GM18520 (cell line): Measurements from ENCODE around the gene KCNK7.
"Not testable (repeated sequence)": the region's sequence is repeated elsewhere in the genome, so short reads cannot be mapped to it uniquely, and the experiment has no call there.

Experiments
- ATAC-seq: cut with Tn5 transposase; IDR thresholded peaks from one replicate; pipeline ENCODE4 v1.9.1; 2021; ENCODE audit not compliant: unreplicated experiment

KCNK7 gene

GRCh38 chr11:65595543-65596281 is at the start of gene KCNK7:
TSS of gene KCNK7 (minus strand) at chr11:65595800. CDS start at chr11:65595772, 28 bp downstream.
- ATAC-seq: no peak

DNA sequence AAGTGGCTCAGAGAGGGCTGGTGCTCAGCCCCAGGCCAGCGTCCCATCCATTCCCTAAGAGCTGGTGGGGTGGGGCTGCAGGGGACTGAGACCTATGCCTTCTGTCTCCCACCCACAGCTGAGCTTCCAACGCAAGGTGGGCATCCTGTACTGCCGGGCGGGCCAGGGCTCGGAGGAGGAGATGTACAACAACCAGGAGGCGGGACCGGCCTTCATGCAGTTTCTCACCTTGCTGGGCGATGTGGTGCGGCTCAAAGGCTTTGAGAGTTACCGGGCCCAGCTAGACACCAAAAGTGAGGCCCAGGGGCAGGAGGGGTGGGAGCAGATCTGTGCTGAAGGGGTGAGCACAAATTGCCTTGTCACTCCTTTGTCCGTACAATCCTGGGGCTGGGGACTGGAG is 49.2 kb upstream of the KCNK7 start:
- no peak for ATAC-seq

- no peak for ATAC-seq
Observed at GRCh38 chr11:65643971-65644370, 48.4 kb upstream of the KCNK7 start.

DNA sequence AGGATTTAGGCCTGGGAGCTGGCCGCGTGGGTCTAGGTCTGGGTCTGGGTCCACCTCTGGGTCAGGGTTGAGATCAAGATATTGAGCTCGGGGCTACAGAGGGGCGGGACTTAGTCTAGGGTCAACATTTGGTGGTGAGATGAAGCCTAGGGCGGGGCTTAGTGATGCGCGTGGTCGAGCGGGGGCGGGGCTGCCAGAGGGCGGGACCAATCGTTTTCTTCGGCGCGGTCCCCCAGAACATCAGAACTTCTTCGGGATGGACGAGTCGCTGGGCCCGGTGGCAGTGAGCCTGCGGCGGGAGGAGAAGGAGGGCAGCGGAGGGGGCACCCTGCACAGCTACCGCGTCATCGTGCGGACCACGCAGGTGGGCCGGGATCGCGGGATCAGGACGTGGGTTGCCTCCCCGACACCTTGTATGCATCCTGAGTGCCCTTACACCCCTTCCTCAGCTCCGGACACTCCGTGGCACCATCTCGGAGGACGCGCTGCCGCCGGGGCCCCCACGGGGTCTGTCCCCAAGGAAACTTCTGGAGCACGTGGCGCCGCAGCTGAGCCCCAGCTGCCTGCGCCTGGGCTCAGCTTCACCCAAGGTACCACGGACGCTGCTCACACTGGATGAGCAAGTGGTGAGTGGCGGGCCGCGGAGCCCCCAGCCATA is 46.5 kb upstream of the KCNK7 start:
- no peak for ATAC-seq

DNA sequence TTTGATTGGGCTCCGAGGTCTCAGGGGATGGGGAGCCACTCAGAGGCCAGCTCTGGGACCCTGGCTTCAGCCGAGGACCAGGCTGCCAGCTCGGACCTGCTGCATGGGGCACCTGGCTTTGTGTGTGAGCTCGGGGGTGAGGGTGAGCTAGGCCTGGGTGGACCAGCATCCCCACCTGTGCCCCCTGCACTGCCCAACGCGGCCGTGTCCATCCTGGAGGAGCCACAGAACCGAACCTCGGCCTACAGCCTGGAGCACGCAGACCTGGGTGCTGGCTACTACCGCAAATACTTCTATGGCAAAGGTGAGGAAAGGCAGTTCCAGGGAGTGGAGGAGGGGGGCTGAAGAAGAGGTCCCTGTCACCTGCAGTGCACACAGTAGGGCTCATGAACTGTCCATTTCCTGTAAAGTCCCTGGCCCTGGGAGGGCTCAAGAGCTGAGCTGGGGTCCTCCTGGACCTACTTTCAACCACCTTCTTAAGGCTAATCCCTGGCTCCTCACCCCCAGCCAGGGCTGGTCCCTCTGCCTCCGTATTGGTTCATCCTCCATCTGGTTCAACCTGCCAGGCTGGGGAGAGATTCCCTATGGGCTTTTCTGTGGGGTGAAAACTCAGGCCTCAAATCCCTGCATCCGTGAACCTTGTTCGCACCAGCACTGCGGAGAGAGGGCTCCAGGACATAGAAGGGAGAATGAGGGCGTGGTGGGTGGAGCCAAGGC is 45.9 kb upstream of the KCNK7 start:
- no peak for ATAC-seq

DNA sequence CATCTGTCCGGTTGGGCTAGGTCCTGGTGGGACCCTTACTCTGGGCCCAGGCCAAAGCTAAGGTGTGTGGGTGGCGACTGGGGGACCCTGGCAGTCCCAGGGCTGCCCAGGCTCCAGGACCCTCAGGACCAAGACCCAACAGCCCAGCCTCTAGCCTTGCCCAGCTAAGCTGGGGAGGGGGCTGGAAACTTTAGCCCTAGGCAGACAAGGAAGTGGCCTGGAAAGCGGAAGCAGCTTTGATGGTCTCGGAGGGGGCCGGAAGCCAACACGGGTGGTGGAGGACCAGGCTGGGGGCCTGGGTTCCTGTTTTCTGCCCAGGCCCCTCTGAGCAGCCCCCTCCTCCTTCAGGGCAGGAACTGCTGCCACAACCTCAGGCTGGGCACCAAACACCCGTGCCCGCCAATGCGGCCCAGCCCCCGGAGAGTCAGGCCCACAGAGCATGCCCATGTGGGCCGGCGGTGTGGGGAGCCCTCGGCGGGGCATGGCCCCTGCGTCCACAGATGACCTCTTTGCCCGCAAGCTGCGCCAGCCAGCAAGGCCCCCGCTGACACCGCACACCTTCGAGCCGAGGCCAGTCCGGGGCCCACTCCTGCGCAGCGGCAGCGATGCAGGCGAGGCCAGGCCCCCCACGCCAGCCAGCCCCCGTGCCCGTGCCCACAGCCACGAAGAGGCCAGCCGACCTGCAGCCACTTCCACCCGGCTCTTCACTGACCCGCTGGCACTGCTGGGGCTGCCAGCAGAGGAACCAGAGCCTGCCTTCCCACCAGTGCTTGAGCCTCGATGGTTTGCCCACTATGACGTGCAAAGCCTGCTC is 45.1 kb upstream of the KCNK7 start:
- ATAC-seq: no peak

- ATAC-seq: peak; percentile 35
Observed at GRCh38 chr11:65639623-65640482, 44.3 kb upstream of the KCNK7 start.

DNA sequence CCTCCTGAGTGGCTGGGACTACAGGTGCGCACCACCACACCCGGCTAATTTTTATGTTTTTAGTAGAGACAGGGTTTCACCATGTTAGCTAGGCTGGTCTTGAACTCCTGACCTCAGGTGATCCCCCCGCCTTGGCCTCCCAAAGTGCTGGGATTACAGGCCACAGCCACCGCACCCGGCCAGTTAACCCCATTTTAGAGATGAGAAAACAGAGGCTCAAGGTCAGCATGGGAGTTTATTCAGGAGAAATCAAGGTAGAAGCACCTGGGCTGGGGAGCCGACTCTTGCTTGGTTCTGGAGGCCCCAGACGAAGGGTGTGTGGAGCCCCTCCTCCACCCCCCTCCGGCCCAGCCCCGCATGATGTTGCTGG is 43.6 kb upstream of the KCNK7 start:
- ATAC-seq: not testable (repeated sequence)

DNA sequence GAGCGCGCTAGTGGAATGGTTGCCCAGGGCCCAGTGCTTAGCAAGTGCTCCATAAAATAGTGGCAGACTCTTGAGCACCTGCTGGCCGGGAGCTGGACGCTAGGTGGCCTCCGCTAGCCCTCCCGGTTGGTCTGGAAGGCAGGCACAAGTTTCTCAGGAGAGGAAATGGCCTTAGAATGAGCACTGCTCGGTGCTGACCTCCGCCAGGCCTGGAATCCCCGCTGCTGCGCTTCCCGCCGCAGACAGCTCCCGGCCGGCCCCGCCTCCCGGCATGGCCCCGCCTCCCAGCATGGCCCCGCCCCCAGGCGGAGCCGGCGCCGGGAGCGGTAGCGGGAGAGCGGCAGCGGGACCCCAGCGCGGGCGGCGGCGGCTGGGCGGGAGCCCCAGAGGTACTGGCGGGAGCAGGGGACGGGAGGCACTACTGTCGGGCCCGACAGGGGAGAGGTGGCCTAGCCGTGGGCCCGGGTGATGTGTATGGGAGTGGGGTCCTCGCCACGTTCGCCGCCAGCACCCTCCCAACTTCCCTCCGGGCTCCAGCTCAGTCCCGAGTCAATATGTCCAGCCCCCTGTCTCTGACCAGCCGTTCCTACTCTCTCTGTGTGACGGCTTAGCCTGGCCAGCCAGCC is 42.3 kb upstream of the KCNK7 start, which contains the start of gene SIPA1:
SIPA1 (plus strand) TSS at position 308 of the 626 bp plus-strand sequence. CDS start 2,821 bp downstream, outside the sequence.
- ATAC-seq: peak; percentile 29

- ATAC-seq: no peak
Observed at GRCh38 chr11:65637032-65637557, 41.5 kb upstream of the KCNK7 start.

- no peak for ATAC-seq
Observed at GRCh38 chr11:65636108-65637031, 40.8 kb upstream of the KCNK7 start.

GRCh38 chr11:65634905-65635731 is 39.5 kb upstream of the KCNK7 start:
- ATAC-seq: no peak

DNA sequence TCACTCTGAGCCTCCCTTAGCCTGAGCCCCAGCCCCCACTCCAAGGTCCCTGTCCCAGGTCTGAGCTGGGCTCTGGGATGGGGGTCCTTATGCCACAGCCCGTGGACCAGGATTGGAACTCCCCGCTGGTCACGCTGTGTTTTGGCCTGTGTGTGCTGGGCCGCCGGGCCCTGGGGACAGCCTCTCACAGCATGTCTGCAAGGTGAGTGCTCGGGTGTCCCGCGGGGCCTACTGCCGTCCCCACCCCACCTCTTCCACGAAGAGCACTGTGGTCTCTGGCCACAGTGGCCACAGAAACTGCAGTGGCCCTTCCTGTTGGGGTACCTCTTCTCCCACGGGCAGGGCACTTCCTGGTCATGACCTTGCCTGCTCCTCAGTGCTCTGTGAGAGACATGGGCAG is 38.8 kb upstream of the KCNK7 start:
- no peak for ATAC-seq

DNA sequence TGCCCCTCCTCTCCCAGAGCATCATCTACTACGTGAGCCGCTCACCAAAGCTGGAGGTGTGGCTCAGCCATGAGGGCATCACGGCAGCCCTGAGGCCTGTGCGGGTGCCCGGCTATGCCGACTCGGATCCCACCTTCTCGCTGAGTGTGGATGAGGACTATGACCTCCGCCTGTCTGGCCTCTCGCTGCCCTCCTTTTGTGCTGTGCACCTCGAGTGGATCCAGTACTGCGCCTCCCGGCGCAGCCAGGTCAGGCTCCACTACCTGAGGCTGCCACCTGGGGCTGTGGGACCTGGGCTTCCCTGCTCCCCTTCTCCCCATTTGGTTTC is 38.5 kb upstream of the KCNK7 start:
- ATAC-seq: no peak

DNA sequence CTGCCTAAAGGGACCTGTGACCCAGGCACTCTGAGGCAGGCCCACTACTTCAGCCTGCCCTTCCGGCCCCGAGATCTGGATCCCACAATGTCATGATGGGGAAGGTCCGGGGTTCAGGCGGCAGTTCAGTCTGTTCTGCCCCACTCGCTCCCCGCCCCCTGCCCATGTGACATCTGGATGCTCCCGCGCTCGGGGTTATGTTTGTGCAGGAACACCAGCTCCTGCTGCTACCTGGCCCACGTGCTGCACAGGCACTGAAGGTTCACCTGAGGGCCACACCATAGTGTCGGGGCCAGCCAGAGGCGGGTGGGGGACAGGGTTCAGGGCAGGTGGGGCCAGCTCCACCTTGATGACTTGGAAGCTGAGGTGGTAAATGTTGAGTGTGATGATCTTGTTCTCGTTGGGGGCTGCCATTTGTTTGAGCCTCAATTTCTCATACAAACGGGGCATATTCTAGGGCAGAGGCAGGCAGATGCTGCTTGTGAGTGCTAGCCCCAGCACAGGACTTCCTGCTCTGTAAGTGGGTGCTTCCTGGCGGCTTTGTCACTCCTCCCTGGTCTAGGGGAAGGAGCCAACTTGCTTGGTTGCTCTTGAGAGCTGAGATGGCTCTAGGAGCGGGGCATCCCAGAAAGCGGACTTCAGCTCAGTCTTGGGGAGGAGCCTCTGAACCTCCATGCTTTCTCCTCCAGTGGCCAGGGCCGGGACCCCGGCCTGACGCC is 37.9 kb upstream of the KCNK7 start:
- ATAC-seq: no peak

DNA sequence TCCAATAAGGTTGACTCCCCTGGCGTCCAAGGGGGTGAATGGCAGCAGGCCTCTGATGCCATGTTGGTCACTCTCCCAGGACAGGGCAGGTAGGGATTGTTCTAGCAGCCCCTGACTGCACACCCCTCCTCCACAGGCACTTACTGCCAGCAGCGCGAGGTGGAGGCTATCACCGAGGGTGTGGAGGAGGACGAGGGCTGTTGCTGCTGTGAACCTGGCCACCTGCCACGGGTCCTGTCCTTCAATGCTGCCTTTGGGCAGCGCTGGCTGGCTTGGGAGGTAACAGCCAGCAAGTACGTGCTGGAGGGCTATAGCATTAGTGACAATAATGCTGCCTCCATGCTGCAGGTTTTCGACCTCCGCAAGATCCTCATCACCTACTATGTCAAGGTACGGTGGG is 34.6 kb upstream of the KCNK7 start:
- ATAC-seq: no peak

DNA sequence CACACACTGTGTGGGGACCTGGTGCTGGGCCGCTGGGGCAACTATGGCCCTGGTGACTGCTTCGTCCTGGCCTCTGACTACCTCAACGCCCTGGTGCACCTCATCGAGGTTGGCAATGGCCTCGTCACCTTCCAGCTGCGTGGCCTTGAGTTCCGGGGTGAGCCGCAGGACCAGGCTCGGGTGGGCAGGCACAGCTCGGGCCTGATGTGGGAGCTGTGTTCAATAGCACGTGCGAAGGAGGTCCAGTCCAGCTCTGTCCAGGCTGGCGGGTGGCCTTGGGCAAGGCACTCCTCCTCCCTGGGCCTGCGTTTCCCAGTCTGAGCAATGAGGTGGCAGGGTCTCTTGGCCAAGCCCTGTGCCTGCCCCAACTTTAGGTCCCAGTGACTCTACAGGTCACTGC is 34.0 kb upstream of the KCNK7 start:
- no peak for ATAC-seq
